ENCODE measurements around the gene A3GALT2.
A peak's percentile ranks its signal among the peaks of the same experiment; 100 is the strongest.

A3GALT2 gene

DNA sequence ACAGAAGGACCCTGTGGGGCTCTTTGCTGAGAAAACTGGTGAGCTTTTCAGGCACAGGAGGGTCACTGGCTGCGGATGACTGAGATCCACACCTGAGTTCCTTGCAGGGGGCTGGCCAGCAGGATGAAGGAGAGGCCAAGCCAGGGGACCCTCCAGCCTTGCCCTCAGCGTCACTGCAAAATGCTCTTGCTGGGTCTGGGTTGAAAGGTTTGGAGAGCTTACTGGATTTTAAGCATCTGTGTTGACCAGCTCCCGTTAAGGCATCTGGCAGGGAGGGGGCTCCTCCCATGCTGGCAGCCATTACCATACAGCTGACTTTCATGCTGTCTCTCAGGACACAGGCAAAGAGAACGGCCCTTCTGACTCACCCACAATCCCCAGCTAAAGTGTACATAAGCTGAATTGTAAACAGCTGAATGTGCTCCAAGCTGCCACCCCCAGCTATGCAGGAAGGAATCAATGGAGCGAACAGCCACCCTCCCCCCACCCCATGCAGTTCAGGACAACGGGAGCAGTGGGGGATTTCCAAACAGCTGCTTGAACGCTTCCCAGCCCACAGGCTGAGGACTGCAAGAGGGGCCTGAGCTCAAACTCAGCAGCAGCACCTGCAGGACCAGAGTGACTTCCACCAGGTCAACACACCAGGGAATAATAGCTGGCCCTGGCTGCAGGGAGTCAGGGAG, 21.3 kb upstream of the A3GALT2 start:
- Histone ChIP-seq H3K4me3 (ENCODE audit: low read depth, low read length) (no peak overlapping the region), H3K27ac (no peak overlapping the region), H3K36me3 (ENCODE audit: control insufficient read depth, insufficient read depth, low read length) (no peaks in the 10 kb centered on the region), H3K4me2 (ENCODE audit: low read length) (no peak overlapping the region), H3K9ac (no peak overlapping the region), H3K27me3 (ENCODE audit: control insufficient read depth, insufficient read depth, low read length) (no peaks in the 10 kb centered on the region), H3K79me2 (peaks cover 49% of the 10 kb centered on the region), H2AFZ (no peak overlapping the region), H3K4me1 (peaks cover 3% of the 10 kb centered on the region), H3K9me3 (ENCODE audit: control insufficient read depth, low read length) (no peaks in the 10 kb centered on the region)
- TF ChIP-seq, protein P1, sequence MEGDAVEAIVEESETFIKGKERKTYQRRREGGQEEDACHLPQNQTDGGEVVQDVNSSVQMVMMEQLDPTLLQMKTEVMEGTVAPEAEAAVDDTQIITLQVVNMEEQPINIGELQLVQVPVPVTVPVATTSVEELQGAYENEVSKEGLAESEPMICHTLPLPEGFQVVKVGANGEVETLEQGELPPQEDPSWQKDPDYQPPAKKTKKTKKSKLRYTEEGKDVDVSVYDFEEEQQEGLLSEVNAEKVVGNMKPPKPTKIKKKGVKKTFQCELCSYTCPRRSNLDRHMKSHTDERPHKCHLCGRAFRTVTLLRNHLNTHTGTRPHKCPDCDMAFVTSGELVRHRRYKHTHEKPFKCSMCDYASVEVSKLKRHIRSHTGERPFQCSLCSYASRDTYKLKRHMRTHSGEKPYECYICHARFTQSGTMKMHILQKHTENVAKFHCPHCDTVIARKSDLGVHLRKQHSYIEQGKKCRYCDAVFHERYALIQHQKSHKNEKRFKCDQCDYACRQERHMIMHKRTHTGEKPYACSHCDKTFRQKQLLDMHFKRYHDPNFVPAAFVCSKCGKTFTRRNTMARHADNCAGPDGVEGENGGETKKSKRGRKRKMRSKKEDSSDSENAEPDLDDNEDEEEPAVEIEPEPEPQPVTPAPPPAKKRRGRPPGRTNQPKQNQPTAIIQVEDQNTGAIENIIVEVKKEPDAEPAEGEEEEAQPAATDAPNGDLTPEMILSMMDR (IDR thresholded peaks at IDR 0.05), result no peak

DNA sequence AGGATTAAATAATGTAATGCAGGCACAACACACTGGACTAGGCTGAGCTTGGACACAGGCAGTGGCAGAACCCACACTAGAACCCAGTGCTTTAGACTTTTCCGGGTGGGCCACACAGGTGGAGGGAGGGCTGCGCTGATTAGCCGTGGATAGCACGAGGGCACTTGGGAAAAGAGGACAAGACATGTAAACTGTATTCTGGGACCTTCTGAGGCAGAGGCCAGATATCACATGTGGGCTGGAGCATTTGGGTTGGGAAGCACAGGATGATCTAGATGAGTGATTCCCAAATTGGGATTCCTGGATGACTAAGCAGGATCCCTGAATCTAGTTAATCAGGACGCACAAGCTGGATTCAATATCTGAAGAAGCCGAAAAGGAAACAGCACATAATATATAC, 20.3 kb upstream of the A3GALT2 start:
- no peak overlapping the region for H3K27ac ChIP-seq
- no peak overlapping the region for H3K9ac ChIP-seq
- H3K27me3 ChIP-seq (ENCODE audit: control insufficient read depth, insufficient read depth, low read length), result no peaks in the 10 kb centered on the region
- H3K4me1 ChIP-seq, result peaks cover 3% of the 10 kb centered on the region
- peaks cover 50% of the 10 kb centered on the region for H3K79me2 ChIP-seq
- no peak overlapping the region for H3K4me3 ChIP-seq (ENCODE audit: low read depth, low read length)
- no peak overlapping the region for H3K4me2 ChIP-seq (ENCODE audit: low read length)
- no peaks in the 10 kb centered on the region for H3K9me3 ChIP-seq (ENCODE audit: control insufficient read depth, low read length)
- no peaks in the 10 kb centered on the region for H3K36me3 ChIP-seq (ENCODE audit: control insufficient read depth, insufficient read depth, low read length)
- TF ChIP-seq, protein P1 (IDR thresholded peaks at IDR 0.05), result no peak
- no peak overlapping the region for H2AFZ ChIP-seq

DNA sequence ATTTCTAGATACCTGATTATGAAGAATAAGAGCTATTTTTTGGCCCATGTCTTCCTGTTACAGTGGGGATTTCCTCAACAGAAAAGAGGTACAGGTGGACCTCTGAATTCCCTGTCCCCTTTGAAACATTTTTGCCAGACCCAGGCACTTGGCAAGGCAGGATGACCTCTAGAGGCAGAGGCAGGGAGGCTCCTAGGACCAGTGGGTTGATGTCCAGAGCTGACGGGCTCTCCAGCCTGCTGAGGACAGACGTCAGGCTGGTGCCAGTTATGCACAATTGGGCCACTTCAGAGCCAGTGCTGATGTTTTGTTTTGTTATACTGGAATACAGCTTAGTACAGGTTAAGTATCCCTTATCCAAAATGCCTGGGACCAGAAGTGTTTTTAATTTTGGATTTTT, 18.5 kb upstream of the A3GALT2 start:
- Histone ChIP-seq H3K4me1 (peaks cover 3% of the 10 kb centered on the region), H3K36me3 (ENCODE audit: control insufficient read depth, insufficient read depth, low read length) (no peaks in the 10 kb centered on the region), H3K9me3 (ENCODE audit: control insufficient read depth, low read length) (no peaks in the 10 kb centered on the region), H3K4me3 (ENCODE audit: low read depth, low read length) (no peak overlapping the region), H3K79me2 (peaks cover 48% of the 10 kb centered on the region), H3K9ac (no peak overlapping the region), H3K27ac (peak overlapping the region; percentile 30), H3K27me3 (ENCODE audit: control insufficient read depth, insufficient read depth, low read length) (no peaks in the 10 kb centered on the region), H2AFZ (no peak overlapping the region), H3K4me2 (ENCODE audit: low read length) (no peak overlapping the region)
- TF ChIP-seq, protein P1 (IDR thresholded peaks at IDR 0.05), result no peak

DNA sequence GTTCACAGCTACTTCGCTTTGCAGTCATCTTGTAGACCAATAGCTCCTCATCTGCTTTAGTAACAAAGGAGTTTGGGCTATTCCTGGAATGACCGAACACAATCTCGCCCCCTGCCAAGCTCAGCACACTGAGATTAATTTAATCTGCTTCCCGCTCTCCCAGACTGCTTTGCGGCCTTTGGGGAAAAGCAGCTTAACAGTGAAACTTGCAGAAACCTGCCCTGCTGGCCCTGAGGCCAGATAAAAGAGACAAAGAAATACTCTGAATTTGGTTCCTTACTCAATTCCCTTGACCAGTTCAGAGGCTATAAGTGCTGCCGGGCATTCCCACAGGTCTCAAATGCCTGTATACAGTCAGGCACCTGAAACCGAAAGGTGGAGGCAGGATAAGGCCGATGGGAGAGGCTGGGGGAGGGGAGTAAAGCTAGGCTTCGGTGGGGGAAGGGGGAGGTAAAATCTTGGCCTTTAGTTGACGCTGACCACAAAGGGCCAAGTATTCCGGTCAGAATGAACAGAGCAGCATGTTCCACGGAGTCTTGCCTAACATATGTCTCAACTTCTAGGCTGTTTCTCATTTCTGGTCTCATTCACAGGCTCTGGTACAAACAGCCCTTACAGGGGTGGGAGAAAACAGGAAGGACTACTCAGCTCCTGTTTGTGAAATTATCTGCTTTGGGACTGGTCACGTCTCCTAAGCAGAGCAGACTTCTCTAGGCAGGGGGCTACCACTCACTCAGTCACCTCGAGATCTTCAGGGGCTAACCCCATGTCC, 17.7 kb upstream of the A3GALT2 start:
- H3K27ac ChIP-seq, result peak overlapping the region; percentile 30
- H3K9ac ChIP-seq, result no peak overlapping the region
- H3K4me3 ChIP-seq (ENCODE audit: low read depth, low read length), result no peak overlapping the region
- peaks cover 3% of the 10 kb centered on the region for H3K4me1 ChIP-seq
- H2AFZ ChIP-seq, result no peak overlapping the region
- no peaks in the 10 kb centered on the region for H3K9me3 ChIP-seq (ENCODE audit: control insufficient read depth, low read length)
- no peaks in the 10 kb centered on the region for H3K27me3 ChIP-seq (ENCODE audit: control insufficient read depth, insufficient read depth, low read length)
- H3K4me2 ChIP-seq (ENCODE audit: low read length), result no peak overlapping the region
- H3K79me2 ChIP-seq, result peaks cover 44% of the 10 kb centered on the region
- H3K36me3 ChIP-seq (ENCODE audit: control insufficient read depth, insufficient read depth, low read length), result no peaks in the 10 kb centered on the region
- TF ChIP-seq, protein P1 (IDR thresholded peaks at IDR 0.05), result no peak

All from parathyroid adenoma (tissue), 2 donors.